Stimulated activated CD4-positive, alpha-beta T cell treated with anti-CD3 and anti-CD28 coated beads, TNF-alpha, amount 100 ng/mL, for 1 hour (primary cell): ENCODE results near the gene KICS2.

Source experiments
- DNase-seq, 3 donors: peaks; one replicate each; pipeline ENCODE4 v3.0.0-alpha.2; 2020; ENCODE audit warnings: low read depth in 3 of 3, low spot score in 1 of 3

The KICS2 gene

DNA sequence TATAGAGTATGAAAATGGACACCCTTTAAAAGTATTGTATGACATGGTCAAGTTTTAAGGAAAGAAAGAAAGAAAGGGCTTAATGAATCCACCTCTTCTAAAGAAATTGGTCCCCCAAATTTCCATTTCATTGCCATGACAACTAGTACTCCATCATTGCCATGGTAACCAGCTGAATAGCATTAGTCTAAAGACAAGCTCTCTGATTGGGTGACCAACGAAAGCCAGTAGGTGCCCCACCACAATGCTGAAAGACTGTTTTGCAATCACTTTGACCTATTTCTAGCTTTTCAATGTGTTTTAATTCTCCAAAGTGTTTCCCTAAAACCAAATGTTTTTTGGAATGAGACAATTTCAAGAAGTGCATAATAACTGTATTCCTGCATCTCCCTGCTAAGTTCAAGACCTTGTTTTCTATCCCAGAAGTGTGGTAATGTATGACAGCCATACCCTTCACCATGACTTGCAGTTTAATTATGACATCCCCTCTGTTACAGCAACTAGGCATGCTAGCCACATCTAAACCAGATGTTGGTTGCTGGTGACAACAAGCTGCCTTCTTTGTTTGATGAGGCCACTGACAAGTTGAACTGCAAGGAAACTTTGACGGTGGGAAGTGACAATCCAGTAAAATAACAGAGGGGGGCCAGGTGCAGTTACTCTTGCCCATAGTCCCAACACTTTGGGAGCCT, 46.7 kb downstream of the KICS2 start:
- no peak for DNase-seq

DNA sequence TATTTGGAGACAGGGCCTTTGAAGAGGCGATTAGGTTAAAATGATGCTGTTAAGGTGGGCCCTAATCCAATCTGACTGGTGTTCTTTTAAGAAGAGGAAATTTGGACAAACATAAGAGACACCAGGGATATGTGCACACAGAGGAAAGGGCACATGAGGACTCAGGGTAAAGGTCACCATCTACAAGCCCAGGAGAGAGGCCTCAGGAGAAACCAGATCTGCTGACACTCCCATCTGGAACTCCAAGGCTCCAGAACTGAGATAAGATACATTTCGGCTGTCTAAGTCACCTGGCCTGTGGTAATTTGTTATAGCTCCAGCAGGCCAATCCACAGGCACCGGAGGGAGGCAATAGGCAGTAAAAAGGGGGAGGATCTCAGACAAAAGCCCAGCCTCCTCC, 48.6 kb downstream of the KICS2 start:
- no peak for DNase-seq
